Thyroid gland (tissue), 4 donors: ENCODE measurements around the gene DHRS3. TPM values are rescaled to one million over a fixed set of nuclear protein-coding genes. Genes with fewer than 3 reads are reported as not detected.
"Not testable (repeated sequence)": the region's sequence is repeated elsewhere in the genome, so short reads cannot be mapped to it uniquely, and the experiment has no call there.

Experiments used
- DNase-seq, 2 donors: peaks; one replicate each; pipeline ENCODE4 v3.0.0-alpha.2; 2019
- H3K27ac ChIP-seq, 3 donors: fragments of 200-600 bp; sonication (generic); 1 replicate in 2 of 3; 2 replicates in 1 of 3; pipeline ENCODE4 v1.5.1; 2016 to 2019; ENCODE audit warnings: mild to moderate bottlenecking in 1 of 3, moderate library complexity in 1 of 3
- H3K27me3 ChIP-seq: fragments of 200-600 bp; sonication (generic); one replicate; pipeline ENCODE4 v1.5.1; 2019
- H3K36me3 ChIP-seq, 2 donors: fragments of 200-600 bp; sonication (generic); one replicate each; pipeline ENCODE4 v1.5.1; 2016 to 2019
- H3K4me1 ChIP-seq, 2 donors: fragments of 200-600 bp; sonication (generic); one replicate each; pipeline ENCODE4 v1.5.1; 2017 to 2019
- H3K4me3 ChIP-seq, 3 donors: fragments of 200-600 bp; sonication (generic); replicated peaks in 1 of 3; 1 replicate in 2 of 3; 2 replicates in 1 of 3; pipeline ENCODE4 v1.5.1; 2016; ENCODE audit warnings: mild to moderate bottlenecking in 1 of 3
- H3K9me3 ChIP-seq: fragments of 200-600 bp; sonication (generic); one replicate; pipeline ENCODE4 v1.5.1; 2017
- CTCF ChIP-seq, 6 experiments: fragments of 200-600 bp in 3 of 6; fragments of 450-650 bp in 3 of 6; sonication (generic) in 3 of 6; IDR thresholded peaks; one replicate each; pipeline ENCODE4 v1.5.1; 2016 to 2019; ENCODE audit warnings: antibody characterized with exemption in 6 of 6, mild to moderate bottlenecking in 2 of 6, inconsistent platforms in 1 of 6, moderate library complexity in 1 of 6
- POLR2A ChIP-seq, 2 donors: fragments of 450-650 bp; IDR thresholded peaks; one replicate each; pipeline ENCODE4 v1.6.1; 2017; ENCODE audit warnings: antibody characterized with exemption in 2 of 2, mild to moderate bottlenecking in 2 of 2, moderate library complexity in 1 of 2
- WGBS, 2 donors: methylation state at CpG; one replicate each; pipeline ENCODE4 v1.1.5; 2017; 5-methylcytosine and 5-hydroxymethylcytosine counted together
- intact Hi-C: fragments of 100-400 bp; cut with DNase I; formaldehyde crosslinking; loops from one replicate; pipeline ENCODE4 v1.15.1; 2023
- total RNA-seq, 4 donors: library from RNA; depleted of rRNA; stranded (reverse); fragments of >200 nt; gene quantifications; one replicate each; pipeline ENCODE4 v1.2.3, GENCODE V29; 2016

The DHRS3 gene
- total RNA-seq, 4 donors from 2014 or later, result 181 to 304 (median 268) TPM

- H3K27me3 ChIP-seq, result no peaks in the 10 kb centered on the region
- no peak for TF ChIP-seq CTCF (IDR thresholded peaks at IDR 0.05)
- TF ChIP-seq POLR2A (IDR thresholded peaks at IDR 0.05), result no peak
- H3K4me1 ChIP-seq, result no peaks in the 10 kb centered on the region
- H3K36me3 ChIP-seq, result no peaks in the 10 kb centered on the region
- 88 to 91% methylated on average over 8 of the region's 8 CpGs for WGBS, 2 donors
- DNase-seq, result no peak
- H3K27ac ChIP-seq, result no peak overlapping the region
- no peaks in the 10 kb centered on the region for H3K9me3 ChIP-seq
- no peak overlapping the region for H3K4me3 ChIP-seq
- intact Hi-C loops, result loop anchor here (5.0 kb wide), 1 partner anchor 342 kb away; no protein-coding TSS in a partner anchor
Measured at GRCh38 chr1:12654657-12655056, 36.6 kb upstream of the DHRS3 start.

GRCh38 chr1:12654004-12654567 lies 36.1 kb upstream of the DHRS3 start:
- intact Hi-C loops, result no loop called here
- Histone ChIP-seq H3K27me3 (no peaks in the 10 kb centered on the region), H3K36me3 (no peaks in the 10 kb centered on the region), H3K4me3 (no peak overlapping the region), H3K27ac (no peak overlapping the region), H3K4me1 (no peaks in the 10 kb centered on the region), H3K9me3 (no peaks in the 10 kb centered on the region)
- TF ChIP-seq POLR2A (IDR thresholded peaks at IDR 0.05) (no peak), CTCF (IDR thresholded peaks at IDR 0.05) (no peak)
- WGBS, 2 donors, result 84 to 87% methylated on average over 4 of the region's 4 CpGs
- DNase-seq, result no peak

- WGBS, 2 donors, result 71% methylated on average over 5 of the region's 5 CpGs
- TF ChIP-seq POLR2A (IDR thresholded peaks at IDR 0.05) (no peak), CTCF (IDR thresholded peaks at IDR 0.05) (no peak)
- no peak overlapping the region for H3K4me3 ChIP-seq
- intact Hi-C loops, result no loop called here
- H3K9me3 ChIP-seq, result no peaks in the 10 kb centered on the region
- no peak overlapping the region for H3K27ac ChIP-seq
- no peaks in the 10 kb centered on the region for H3K4me1 ChIP-seq
- no peaks in the 10 kb centered on the region for H3K27me3 ChIP-seq
- no peak for DNase-seq
- H3K36me3 ChIP-seq, result no peaks in the 10 kb centered on the region
Measured at GRCh38 chr1:12649971-12650421, 32.0 kb upstream of the DHRS3 start.

DNA sequence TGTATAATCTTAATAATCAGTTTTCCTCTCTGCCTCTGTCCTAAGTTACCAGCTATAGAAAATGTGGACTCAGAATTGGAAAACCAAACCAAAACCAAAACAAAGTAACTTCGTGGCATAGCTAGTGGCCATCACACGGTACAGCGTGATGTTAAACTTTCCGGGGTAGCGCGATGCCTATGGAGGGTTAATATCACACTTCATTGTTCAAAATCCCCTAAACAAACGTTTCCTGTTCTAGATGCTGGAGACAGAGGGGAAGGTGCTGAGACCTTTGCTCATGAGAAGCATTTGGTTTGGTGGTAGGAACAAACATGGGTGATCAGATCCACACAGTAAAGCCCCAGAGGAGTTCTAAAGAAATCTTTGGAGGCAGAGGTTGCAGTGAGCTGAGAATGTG lies 30.7 kb upstream of the DHRS3 start:
- intact Hi-C loops, result no loop called here
- Histone ChIP-seq H3K27me3 (no peaks in the 10 kb centered on the region), H3K4me1 (no peaks in the 10 kb centered on the region), H3K27ac (no peak overlapping the region), H3K4me3 (no peak overlapping the region), H3K36me3 (no peaks in the 10 kb centered on the region), H3K9me3 (no peaks in the 10 kb centered on the region)
- TF ChIP-seq POLR2A (IDR thresholded peaks at IDR 0.05), result no peak
- no peak for TF ChIP-seq CTCF (IDR thresholded peaks at IDR 0.05)
- no peak for DNase-seq
- 89% methylated on average over 7 of the region's 7 CpGs for WGBS, 2 donors

DNA sequence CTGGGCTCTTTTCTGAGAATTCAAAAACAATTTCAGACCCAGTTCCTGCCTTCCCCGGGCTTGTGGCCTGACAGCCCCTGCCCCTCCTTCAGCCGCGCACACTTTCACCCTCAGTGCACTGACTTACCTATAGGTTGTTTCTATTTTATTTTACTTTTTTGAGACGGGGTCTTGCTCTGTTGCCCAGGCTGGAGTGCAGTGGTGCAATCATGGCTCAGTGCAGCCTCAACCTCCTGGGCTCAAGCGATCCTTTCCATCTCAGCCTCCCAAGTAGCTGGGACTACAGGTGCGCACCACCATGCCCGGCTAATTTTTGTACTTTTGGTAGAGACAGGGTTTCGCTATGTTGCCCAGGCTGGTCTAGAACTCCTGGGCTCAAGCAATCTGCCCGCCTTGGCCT lies 27.4 kb upstream of the DHRS3 start:
- 95% methylated on average over 9 of the region's 9 CpGs for WGBS, 2 donors
- H3K27ac ChIP-seq, DNase-seq, H3K4me1 ChIP-seq, intact Hi-C loops, H3K36me3 ChIP-seq, H3K4me3 ChIP-seq, H3K27me3 ChIP-seq, H3K9me3 ChIP-seq: not testable (repeated sequence)
